Fibroblast of skin of back (primary cell): ENCODE results near the gene S100PBP. TPM values are rescaled to one million over a fixed set of nuclear protein-coding genes. Genes with fewer than 3 reads are reported as not detected.
A peak's percentile ranks its signal among the peaks of the same experiment; 100 is the strongest.

Source experiments
- DNase-seq: peaks from one replicate; pipeline ENCODE4 v3.0.0-alpha.2; 2013
- polyA plus RNA-seq, 2 experiments: library from polyadenylated mRNA; unstranded; fragments of 120-200 nt; gene quantifications; one replicate each; pipeline ENCODE4 v1.2.1, GENCODE V29; 2013; ENCODE audit not compliant: insufficient read length in 2 of 2

The S100PBP gene
- polyA plus RNA-seq (2013, experiment 1 of 2; ENCODE audit: insufficient read length): 21.3 TPM
- polyA plus RNA-seq (2013, experiment 2 of 2; ENCODE audit: insufficient read length): 25.2 TPM

- peak; percentile 99 for DNase-seq
Measured at GRCh38 chr1:32817159-32817814, at the start of gene S100PBP, which contains the start of gene YARS1. TSS of gene S100PBP (plus strand) at chr1:32817653. CDS start at chr1:32826100, 8,447 bp downstream. TSS of gene YARS1 (minus strand) at chr1:32817358. CDS start at chr1:32817244, 114 bp downstream.

- no peak for DNase-seq
Measured at GRCh38 chr1:32768110-32768850, 49.2 kb upstream of the S100PBP start.

GRCh38 chr1:32769524-32770220 is 47.8 kb upstream of the S100PBP start:
- DNase-seq: peak; percentile 79

DNA sequence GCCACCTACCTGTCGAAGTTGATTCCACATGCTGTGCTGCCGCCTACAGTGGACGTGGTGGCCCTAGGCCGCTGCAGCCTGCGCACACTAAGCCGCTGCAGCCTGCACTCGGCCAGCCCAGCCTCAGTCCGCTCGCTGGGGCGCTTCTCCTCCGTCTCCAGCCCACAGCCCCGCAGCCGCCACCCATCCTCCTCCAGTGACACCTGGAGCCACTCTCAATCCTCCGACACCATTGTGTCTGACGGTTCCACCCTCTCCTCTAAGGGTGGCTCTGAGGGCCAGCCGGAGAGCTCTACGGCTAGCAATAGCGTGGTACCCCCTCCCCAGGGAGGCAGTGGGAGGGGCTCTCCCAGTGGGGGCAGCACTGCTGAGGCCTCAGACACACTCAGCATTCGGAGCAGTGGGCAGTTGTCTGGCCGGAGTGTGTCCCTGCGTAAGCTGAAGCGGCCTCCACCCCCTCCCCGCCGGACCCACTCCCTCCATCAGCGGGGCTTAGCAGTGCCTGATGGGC is 47.2 kb upstream of the S100PBP start:
- DNase-seq: no peak

DNA sequence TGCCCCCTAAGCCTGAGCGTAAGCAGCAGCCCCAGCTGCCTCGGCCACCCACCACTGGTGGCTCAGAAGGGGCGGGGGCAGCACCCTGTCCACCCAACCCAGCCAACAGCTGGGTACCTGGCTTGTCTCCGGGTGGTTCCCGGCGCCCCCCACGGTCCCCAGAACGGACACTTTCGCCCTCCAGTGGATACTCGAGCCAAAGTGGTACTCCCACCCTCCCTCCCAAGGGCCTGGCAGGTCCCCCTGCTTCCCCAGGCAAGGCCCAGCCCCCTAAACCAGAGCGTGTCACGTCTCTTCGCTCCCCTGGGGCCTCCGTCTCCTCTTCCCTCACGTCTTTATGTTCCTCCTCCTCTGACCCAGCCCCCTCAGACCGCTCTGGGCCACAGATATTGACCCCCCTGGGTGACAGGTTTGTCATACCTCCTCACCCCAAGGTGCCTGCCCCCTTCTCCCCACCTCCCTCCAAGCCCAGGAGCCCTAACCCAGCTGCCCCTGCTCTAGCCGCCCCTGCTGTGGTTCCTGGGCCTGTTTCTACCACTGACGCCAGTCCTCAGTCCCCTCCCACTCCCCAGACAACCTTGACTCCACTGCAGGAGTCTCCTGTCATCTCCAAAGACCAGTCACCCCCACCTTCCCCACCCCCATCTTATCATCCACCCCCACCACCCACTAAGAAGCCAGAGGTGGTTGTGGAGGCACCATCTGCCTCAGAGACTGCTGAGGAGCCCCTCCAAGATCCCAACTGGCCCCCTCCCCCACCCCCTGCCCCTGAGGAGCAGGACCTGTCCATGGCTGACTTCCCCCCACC is 46.5 kb upstream of the S100PBP start:
- no peak for DNase-seq

DNA sequence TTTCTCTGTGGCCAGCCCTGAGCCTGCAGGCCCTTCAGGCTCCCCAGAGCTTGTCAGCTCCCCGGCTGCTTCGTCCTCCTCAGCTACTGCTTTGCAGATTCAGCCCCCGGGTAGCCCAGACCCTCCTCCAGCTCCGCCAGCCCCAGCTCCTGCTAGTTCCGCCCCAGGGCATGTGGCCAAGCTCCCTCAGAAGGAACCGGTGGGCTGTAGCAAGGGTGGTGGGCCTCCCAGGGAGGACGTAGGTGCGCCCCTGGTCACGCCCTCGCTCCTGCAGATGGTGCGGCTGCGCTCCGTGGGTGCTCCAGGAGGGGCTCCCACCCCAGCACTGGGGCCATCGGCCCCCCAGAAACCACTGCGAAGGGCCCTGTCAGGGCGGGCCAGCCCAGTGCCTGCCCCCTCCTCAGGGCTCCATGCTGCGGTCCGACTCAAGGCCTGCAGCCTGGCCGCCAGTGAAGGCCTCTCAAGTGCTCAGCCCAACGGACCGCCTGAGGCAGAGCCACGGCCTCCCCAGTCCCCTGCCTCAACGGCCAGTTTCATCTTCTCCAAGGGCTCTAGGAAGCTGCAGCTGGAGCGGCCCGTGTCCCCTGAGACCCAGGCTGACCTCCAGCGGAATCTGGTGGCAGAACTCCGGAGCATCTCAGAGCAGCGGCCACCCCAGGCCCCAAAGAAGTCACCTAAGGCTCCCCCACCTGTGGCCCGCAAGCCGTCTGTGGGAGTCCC is 45.7 kb upstream of the S100PBP start:
- DNase-seq: no peak

GRCh38 chr1:32772281-32773017 is 45.0 kb upstream of the S100PBP start:
- DNase-seq: no peak

DNA sequence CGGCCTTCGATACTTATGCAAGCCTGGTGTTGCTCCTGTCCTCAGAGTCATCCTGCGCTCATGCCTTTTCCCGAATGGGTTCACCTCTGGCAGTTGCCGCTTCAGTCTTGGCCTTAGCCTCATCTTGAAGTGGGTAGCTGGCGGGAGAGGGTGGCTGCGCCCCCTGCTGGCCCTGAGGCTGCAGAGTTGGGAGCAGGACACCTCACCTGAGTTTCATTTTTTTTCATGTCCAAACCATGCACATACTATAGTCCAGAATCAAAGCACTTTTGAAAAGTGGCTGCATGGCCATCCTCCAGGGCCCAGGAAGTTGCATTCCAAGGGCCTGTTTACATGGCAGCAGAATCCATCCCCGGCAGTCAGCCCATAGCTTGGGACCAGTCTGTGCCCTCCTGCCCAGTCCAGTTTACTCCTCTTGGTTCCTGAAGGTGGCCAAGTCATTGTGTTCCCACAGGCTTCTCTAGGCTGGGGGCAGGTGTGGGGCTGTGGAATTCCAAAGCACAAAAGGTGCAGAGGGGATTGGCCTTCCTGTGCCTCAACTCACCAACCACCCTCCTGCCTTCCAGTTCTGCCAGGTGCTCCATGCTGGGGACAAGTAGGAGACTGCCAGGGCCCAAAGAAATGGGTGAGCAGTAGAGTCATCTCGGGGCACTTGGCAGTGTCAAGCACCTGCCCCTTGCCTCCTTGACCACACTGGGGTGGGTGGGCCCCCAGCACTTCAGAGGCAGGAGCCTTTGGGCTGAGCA is 44.3 kb upstream of the S100PBP start:
- peak; percentile 72 for DNase-seq

- DNase-seq: no peak
Measured at GRCh38 chr1:32773764-32774463, 43.5 kb upstream of the S100PBP start.

DNA sequence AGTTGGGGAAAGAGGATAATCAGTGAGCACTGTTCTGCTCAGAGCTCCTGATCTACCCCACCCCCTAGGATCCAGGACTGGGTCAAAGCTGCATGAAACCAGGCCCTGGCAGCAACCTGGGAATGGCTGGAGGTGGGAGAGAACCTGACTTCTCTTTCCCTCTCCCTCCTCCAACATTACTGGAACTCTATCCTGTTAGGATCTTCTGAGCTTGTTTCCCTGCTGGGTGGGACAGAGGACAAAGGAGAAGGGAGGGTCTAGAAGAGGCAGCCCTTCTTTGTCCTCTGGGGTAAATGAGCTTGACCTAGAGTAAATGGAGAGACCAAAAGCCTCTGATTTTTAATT is 43.0 kb upstream of the S100PBP start:
- DNase-seq: no peak

- peak; percentile 73 for DNase-seq
Measured at GRCh38 chr1:32774950-32775634, 42.4 kb upstream of the S100PBP start.

GRCh38 chr1:32775640-32776337 is 41.7 kb upstream of the S100PBP start:
- peak; percentile 78 for DNase-seq

DNA sequence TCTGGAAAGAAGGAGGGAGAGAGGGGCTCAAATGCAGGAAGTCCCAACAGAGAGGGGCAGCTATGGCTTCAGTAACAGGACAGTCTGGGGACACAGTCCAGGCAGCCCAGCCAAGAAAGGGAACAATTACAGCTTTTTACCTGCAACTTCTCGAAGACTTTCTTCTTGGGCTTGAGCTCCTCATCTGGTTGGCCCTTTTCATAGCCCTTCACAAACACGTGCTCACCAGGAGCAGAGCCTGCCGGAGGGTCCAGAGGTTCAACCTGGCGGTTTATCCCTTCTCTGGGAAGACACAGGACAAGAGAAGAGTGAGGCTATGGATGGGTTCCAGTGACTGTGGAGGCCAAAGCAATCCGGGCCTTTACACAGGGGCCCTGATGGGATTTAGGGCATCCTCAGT is 38.2 kb upstream of the S100PBP start:
- DNase-seq: no peak

DNA sequence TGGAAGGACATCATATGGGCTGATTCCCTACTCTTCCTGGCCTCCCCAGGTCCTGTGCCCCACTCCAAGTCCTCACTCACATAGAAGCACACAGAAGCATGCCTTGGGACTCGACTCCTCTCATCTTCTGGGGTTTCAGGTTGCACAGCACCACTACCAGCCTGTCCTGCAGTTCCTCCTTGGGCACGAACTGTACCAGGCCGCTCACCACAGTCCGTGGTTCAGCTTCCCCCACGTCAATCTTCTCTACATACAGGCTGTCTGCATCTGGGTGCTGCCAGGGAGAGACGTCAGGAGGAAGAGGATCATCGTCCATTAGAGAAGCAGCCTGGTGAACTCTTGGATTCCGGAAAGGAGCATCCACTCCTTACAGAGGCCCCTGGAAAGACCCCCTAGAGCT is 37.4 kb upstream of the S100PBP start:
- no peak for DNase-seq

DNA sequence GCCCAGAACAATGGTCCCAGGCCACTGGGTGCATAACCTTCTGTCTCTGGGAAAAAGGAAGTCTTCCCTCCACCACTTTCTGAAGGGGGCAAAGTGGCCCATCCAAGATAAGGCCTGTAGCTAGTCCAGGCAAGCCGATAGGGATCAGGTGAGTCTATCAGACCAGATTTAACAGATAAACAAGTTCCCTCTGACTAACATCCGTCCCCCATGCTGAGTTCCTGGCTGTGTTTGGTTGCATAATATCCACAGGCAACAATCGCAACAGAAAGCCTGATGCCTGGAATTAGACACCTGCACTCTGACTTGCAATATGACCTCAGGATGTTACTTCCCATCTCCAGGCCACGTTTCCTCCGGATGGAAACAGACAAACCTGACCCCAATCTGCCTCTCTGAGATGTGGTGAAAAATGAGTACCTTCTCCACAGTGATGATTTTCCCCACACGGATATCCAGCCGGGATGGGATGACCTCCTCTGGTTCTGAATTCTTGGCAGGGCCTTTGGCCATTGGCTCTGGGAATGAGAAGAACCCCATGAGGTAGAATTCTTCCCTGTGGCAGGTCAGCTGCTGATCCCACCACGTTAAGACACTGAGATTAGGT is 36.7 kb upstream of the S100PBP start:
- no peak for DNase-seq

GRCh38 chr1:32782086-32782485 is 35.4 kb upstream of the S100PBP start:
- peak; percentile 89 for DNase-seq

DNA sequence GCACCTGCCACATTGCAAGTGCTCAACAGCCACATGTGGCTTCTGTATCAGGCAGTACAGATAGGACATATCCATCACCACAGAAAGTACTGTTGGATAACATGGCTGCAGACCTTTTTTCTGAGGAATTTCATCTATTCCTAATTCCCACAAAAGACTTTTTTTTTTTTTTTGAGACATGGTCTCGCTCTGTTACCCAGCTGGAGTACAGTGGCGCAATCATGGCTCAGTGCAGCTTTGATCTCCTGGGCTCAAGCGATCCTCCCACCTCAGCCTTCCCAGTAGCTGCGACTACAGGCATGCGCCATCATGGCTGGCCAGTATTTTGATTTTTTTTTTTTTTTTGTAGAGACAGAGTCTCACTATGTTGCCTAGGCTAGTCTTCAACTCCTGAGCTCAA is 33.6 kb upstream of the S100PBP start:
- DNase-seq: no peak

GRCh38 chr1:32784817-32785216 is 32.6 kb upstream of the S100PBP start:
- no peak for DNase-seq
